OCI-LY3 (cell line): ENCODE measurements around the gene LACRT.

Experiments
- CTCF ChIP-seq: fragments of 200-600, 300-600 bp; sonication (generic); IDR thresholded peaks from 2 replicates; pipeline ENCODE4 v1.5.1; 2014; ENCODE audit warnings: antibody characterized with exemption, low read length, low read depth
- EZH2phosphoT487 ChIP-seq: fragments of 200-600 bp; shearing (Covaris generic); IDR thresholded peaks from 2 replicates; pipeline ENCODE4 v1.6.1; 2018; ENCODE audit warnings: antibody characterized with exemption, mixed run types, low read depth

GRCh38 chr12:54584128-54584527 is 50.6 kb downstream of the LACRT start:
- TF ChIP-seq CTCF, result no peak
- TF ChIP-seq EZH2phosphoT487, result no peak
